Embryonic facial prominence (tissue), 1 donor: Measurements from ENCODE around the gene CLEC3B.
"Not testable (repeated sequence)": the region's sequence is repeated elsewhere in the genome, so short reads cannot be mapped to it uniquely, and the experiment has no call there.

ENCODE experiments used
- DNase-seq: peaks from one replicate; pipeline ENCODE4 v3.0.0-alpha.2; 2016; ENCODE audit errors: extremely low spot score

Gene CLEC3B

GRCh38 chr3:45035441-45036301 is 9.6 kb downstream of the CLEC3B start:
- DNase-seq, result no peak

GRCh38 chr3:45037720-45038455 is 11.8 kb downstream of the CLEC3B start:
- DNase-seq, result peak; percentile 85

- DNase-seq, result no peak
Observed at GRCh38 chr3:45041666-45042065, 15.6 kb downstream of the CLEC3B start.

GRCh38 chr3:45042162-45042561 is 16.1 kb downstream of the CLEC3B start:
- no peak for DNase-seq

GRCh38 chr3:45043728-45044299 is 17.7 kb downstream of the CLEC3B start:
- no peak for DNase-seq

- DNase-seq, result no peak
Observed at GRCh38 chr3:45048244-45048643, 22.1 kb downstream of the CLEC3B start.

- DNase-seq, result no peak
Observed at GRCh38 chr3:45049807-45050206, 23.7 kb downstream of the CLEC3B start.

GRCh38 chr3:45051685-45052084 is 25.6 kb downstream of the CLEC3B start:
- DNase-seq, result no peak

GRCh38 chr3:45053805-45054195 is 27.7 kb downstream of the CLEC3B start:
- DNase-seq, result not testable (repeated sequence)

GRCh38 chr3:45054196-45054857 is 28.2 kb downstream of the CLEC3B start:
- DNase-seq, result no peak

GRCh38 chr3:45055032-45055410 is 28.9 kb downstream of the CLEC3B start:
- DNase-seq, result no peak

- DNase-seq, result no peak
Observed at GRCh38 chr3:45055411-45056143, 29.5 kb downstream of the CLEC3B start.

- DNase-seq, result no peak
Observed at GRCh38 chr3:45056608-45057301, 30.7 kb downstream of the CLEC3B start.

GRCh38 chr3:45057557-45057956 is 31.5 kb downstream of the CLEC3B start:
- no peak for DNase-seq

GRCh38 chr3:45059132-45059531 is 33.0 kb downstream of the CLEC3B start:
- DNase-seq, result no peak

GRCh38 chr3:45060165-45060892 is 34.2 kb downstream of the CLEC3B start:
- no peak for DNase-seq

- DNase-seq, result no peak
Observed at GRCh38 chr3:45062697-45063070, 36.6 kb downstream of the CLEC3B start.

GRCh38 chr3:45064512-45065372 is 38.6 kb downstream of the CLEC3B start:
- DNase-seq, result no peak

- no peak for DNase-seq
Observed at GRCh38 chr3:45065373-45065720, 39.2 kb downstream of the CLEC3B start.
